ENCODE results near the gene CDH13.

- TF ChIP-seq CTCF (IDR thresholded peaks at IDR 0.05) (no peak), POLR2A (IDR thresholded peaks at IDR 0.05) (no peak)
Observed at GRCh38 chr16:83354015-83354414, 727.2 kb downstream of the CDH13 start.

All from Peyer's patch (tissue), 4 donors.